HG03342 (cell line): ENCODE measurements around the gene IDI1.
A peak's percentile ranks its signal among the peaks of the same experiment; 100 is the strongest.
"Not testable (repeated sequence)": the region's sequence is repeated elsewhere in the genome, so short reads cannot be mapped to it uniquely, and the experiment has no call there.

Experiments used
- ATAC-seq: cut with Tn5 transposase; IDR thresholded peaks from one replicate; pipeline ENCODE4 v1.9.1; 2021; ENCODE audit warnings: mild to moderate bottlenecking, moderate library complexity; ENCODE audit not compliant: unreplicated experiment

Gene IDI1

GRCh38 chr10:1048732-1049424, at the start of gene IDI1:
TSS of gene IDI1 (minus strand) at chr10:1049119. CDS start at chr10:1049003, 116 bp downstream.
- peak; percentile 82 for ATAC-seq

- no peak for ATAC-seq
These were observed 48.5 kb upstream of the IDI1 start for GRCh38 chr10:1097436-1097835.

DNA sequence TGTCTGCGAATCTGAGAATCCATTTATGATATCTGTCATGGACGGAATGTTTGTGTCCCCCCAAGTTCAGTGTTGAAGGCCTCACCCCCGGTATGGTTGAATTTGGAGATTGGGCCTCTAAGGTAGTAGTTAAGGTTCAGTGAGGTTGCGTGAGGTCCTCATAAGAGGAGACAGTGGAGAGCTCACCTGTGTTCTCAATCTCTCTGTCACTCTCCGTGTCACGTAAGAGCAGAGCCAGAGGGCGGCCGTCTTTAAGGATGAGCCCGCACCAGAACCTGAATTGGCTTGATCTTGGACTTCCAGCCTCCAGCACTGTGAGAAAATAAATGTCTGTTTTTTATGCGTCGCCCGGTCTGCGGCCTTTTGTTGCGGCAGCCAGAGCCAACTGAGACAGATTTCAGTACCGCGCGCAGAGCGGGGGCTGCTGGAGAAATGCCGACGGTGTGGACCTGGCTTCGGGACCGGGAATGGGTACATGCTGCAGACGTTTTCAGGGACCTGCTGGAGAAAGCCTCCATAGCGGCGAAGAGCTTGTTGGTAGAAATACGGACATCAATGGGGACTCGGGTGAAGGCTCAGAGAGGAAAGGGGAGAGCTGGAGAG, 47.5 kb upstream of the IDI1 start:
- no peak for ATAC-seq

GRCh38 chr10:1095498-1095897, 46.6 kb upstream of the IDI1 start:
- no peak for ATAC-seq

DNA sequence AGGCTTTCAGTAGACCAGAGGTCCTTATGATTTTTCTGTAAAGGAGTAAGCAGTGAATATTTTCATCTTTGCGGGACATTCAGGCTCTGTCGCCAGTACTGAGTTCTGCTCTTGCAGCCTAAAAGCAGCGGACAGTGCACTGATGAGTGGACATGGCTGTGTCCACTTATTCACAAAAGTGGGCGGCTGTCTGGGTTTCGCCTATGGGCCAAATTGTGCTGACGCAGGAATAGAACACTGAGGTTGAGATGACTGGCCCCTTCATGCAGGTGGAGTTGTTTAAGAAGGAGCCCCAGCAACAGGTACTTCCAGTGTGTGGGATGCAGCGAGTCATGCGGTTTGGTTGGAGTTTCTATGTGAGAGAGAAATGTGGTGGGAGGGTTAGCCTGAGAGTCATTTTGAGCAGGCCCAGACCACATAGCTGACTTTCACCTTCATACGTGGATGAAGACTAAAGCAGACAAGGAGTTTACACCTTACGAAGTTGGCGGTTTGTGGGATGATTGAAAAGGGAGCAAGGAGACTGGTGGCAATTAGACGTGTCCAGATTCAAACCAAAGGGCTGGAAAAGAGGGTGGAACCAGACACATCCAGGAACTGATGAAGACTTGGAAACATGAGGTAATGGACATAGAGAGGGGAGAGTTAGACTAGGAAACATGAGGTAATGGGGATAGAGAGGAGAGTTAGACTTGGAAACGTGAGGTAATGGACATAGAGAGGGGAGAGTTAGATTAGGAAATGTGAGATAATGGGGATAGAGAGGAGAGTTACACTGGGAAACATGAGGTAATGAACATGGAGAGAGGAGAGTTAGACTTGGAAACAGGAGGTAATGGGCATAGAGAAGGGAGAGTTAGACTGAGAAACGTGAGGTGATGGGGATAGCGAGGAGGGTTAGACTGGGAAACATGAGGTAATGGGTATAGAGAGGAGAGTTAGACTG, 45.5 kb upstream of the IDI1 start:
- ATAC-seq, result peak; percentile 80

DNA sequence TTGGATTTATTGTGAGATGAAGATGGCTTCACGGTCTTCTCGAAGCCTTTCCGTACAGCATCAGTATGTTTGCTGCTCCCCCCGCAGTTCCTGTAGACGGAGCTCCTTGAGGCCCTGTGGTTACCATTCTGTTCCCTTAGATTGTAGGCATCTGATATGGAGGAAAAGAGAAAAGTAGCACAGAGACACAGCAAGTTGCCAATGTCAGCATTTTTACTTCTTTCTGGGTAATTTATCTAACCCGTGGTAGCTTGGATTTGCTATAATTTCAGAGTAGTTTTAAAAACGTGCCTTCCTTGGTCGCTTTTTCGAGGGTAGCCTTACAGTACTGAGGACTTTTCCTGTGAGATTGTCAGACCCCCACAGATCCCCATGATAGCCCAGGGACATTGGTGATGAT, 44.8 kb upstream of the IDI1 start:
- ATAC-seq, result no peak

DNA sequence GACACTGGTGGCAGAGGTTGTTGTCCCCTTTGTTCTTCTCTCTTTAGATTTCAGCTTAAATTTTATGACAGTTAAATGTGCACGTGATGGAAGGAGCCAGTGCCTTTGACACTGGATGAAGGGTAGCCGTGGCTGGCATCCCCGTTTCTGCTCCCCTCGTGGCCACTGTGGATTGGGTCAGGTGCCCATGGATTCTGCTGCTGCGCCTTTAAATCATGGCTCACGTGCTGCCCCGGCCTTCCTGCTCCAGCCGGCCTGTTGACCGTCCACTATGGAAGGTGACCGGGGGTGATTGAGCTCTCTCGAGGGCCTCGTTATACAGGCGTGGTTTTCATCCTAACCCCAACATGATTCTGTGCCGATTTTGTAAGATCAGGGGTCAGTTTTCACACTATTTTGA, 41.8 kb upstream of the IDI1 start:
- no peak for ATAC-seq

DNA sequence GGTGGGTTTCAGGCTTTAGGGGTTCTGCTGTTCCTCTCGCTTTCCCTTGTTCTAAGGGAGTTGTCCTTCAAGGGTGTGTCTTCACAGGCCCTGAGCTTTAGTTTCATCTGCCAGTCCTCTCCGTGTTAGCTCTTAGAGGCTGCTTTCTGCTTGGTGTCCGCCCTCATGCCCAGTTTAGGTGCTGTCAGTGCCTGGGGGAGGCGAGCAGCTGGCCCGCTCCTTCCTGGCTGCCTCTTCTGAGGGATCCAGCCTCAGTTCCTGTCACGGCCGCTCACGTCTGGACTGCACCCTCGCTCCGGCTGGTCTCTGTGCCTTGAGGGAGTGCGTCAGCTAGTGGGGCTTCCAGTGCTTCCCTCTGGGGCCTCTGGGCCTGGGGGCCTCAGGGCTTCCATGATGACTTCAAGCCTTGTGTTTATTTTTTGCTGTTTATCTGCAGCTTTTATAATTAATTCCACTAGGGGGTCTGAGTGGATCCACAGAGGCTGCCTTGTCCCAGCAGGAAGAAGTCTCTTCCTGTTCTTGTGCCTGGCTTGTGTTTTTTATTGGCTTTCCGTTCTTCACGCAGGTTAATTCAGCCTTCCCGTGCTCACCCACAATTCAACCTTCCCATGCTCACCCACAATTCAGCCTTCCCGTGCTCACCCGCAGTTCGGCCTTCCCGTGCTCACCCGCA, 40.2 kb upstream of the IDI1 start:
- ATAC-seq, result no peak

GRCh38 chr10:1086787-1087186, 37.9 kb upstream of the IDI1 start:
- no peak for ATAC-seq

- ATAC-seq, result no peak
These were observed 36.3 kb upstream of the IDI1 start for GRCh38 chr10:1085258-1085657.

DNA sequence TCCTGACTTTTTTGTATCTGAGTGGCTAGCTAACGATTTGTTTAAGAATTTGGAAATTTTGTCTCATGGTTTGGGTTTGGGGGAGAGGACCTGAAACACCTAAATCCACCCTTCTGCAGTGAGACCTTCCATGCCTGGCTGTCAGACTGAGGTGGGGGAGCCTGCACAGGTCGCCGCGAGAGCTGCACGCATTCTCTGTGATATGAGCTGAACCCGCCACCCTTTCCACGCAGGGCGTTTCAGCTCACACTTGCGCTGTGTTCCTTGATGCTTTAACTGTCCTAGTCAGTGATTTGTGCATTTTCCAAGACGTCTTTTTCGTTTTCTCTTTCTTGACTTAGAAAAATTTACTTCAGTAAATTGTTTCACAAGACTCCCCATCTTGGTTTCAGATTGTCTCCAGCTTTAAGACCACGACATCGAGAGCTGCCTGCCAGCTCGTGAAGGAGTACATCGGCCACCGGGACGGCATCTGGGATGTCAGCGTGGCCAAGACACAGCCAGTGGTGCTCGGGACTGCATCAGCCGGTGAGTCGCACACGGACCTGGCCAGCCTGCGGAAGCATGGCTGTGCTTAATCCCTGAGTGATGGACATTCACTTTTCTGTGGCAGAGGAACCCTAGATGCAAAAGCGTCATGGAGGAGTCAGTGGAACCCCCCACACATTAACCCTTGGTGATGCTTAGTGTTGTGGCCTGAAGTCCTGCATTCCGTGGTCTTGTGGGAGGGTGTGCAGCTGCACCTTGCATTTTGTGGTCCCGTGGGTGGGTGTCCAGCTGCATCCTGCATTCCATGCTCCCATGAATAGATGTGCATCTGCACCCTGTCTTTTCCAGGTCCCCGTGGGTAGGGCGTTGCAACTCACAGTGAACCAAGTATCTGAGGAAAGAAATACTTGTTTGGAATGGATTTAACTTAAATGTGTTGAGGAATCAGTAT, 35.4 kb upstream of the IDI1 start:
- ATAC-seq, result no peak

DNA sequence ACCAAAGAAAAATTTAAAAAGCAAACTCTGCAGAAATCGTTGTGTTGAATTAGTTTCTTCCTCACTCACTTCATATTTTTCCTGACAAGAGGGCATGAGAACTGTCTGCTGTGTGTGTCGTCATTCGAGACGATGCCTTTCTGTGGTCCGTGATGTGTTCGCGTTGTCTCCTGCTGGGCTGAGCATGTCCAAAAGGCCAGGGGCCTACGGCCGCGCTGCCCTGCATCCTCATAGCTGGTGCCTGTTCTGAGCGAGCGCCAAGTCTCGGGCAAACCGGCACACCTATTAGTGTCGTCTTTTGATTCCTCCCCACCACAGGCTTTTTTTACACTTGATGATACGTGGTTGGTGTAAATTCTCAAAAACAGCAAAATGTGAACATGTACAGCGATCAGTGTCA, 34.7 kb upstream of the IDI1 start:
- ATAC-seq, result no peak

DNA sequence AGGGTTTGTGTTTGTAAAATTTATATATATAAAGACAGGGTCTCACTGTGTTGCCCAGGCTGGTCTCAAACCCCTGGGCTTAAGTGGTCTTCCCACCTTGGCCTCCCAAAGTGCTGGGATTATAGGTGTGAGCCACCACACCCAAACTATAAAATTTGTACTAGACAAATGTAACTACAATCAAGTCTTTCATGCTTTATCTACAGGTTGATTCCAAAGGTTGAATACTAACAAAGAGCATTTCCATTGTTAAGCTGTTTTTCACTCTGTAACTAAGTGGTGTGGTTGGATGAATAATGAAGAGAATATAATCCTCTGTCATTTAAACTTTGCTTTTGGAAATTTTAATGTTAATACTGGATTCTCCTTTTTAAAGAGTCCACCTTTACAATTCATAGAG, 29.7 kb upstream of the IDI1 start:
- ATAC-seq, result no peak

- no peak for ATAC-seq
These were observed 25.9 kb upstream of the IDI1 start for GRCh38 chr10:1074748-1075308.

DNA sequence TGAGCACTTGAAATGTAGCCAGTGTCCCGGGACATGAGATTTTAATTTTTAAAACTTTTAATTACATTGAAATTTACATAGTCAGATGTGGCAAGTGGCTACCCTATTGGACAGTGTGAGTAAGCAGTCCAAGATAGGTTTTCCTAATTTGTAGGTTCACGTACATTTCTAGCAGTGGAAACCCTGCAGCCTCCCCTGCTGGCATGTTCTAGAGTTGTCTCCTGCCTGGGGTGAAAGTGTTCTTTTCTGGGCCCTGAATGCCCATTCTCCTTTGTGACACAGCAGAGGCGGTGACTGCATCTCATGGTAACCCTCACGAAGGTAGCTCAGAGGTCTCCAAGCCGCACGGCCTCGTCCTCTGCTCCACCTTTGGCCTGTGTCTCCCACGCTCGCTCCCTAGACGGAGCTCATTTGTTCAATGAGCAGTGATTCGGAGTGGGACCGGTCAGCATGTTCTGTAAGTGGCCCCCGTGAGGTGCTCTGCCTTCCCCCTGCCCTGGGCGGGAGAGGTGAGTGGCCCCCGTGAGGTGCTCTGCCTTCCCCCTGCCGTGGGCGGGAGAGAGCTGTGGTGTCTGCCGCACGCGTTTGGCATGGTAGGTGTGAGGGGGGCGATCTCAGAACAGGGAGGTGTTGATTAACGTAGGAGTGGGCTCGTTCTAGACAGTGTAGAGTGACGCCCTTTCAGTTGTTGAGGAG, 25.3 kb upstream of the IDI1 start:
- no peak for ATAC-seq

DNA sequence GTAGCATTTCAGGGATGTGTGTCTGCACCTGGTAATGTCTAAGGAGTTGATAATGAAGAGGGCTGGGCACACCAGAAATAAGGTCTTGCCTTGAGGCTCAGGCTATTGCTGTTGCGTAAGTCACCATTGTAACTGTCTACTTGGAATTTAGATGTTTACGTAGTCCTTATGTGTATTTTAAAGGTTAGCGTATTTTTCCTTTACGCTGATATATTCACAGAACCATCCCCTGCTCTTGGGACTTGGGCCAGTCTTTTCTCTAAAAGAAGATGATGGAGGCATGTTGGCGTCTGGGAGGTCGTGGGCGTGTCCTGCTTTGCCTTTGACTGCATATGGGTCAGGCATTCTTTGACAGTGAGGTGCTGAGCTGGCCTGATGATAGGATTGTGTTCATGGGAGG, 22.0 kb upstream of the IDI1 start:
- ATAC-seq, result no peak

GRCh38 chr10:1068380-1069361, 19.8 kb upstream of the IDI1 start:
- no peak for ATAC-seq

GRCh38 chr10:1066734-1067133, 17.8 kb upstream of the IDI1 start:
- ATAC-seq, result not testable (repeated sequence)
